Chondrocyte (in vitro differentiated cells): ENCODE results near the gene WDR19. TPM values are rescaled to one million over a fixed set of nuclear protein-coding genes. Genes with fewer than 3 reads are reported as not detected.
A peak's percentile ranks its signal among the peaks of the same experiment; 100 is the strongest.
"Not testable (repeated sequence)": the region's sequence is repeated elsewhere in the genome, so short reads cannot be mapped to it uniquely, and the experiment has no call there.

ENCODE experiments used
- DNase-seq: peaks from one replicate; pipeline ENCODE4 v3.0.0; 2021; ENCODE audit warnings: mixed read lengths, low spot score
- H3K27ac Mint-ChIP-seq: one replicate; pipeline ENCODE4 v1.8.0; 2021; ENCODE audit warnings: mild to moderate bottlenecking, moderate library complexity, mixed read lengths; ENCODE audit not compliant: unreplicated experiment
- H3K27me3 Mint-ChIP-seq: 2 replicates; pipeline ENCODE4 v1.8.0; 2021; ENCODE audit warnings: low read depth, mixed read lengths
- H3K36me3 Mint-ChIP-seq: 2 replicates; pipeline ENCODE4 v1.8.0; 2021; ENCODE audit warnings: low read depth, mixed read lengths
- H3K4me1 Mint-ChIP-seq: 2 replicates; pipeline ENCODE4 v1.8.0; 2021; ENCODE audit warnings: low read depth, mild to moderate bottlenecking, mixed read lengths
- H3K4me3 Mint-ChIP-seq: one replicate; pipeline ENCODE4 v1.8.0; 2021; ENCODE audit warnings: mild to moderate bottlenecking, moderate library complexity, mixed read lengths; ENCODE audit not compliant: unreplicated experiment
- H3K9me3 Mint-ChIP-seq: 2 replicates; pipeline ENCODE4 v1.8.0; 2021; ENCODE audit warnings: low read depth, mixed read lengths
- CTCF ChIP-seq: fragments of 200-600 bp; sonication (generic); IDR thresholded peaks from 2 replicates; pipeline ENCODE4 v1.5.0; 2021; ENCODE audit warnings: antibody characterized with exemption, mild to moderate bottlenecking, moderate library complexity
- total RNA-seq: library from RNA; stranded (reverse); gene quantifications from 3 replicates; pipeline ENCODE4 v1.2.1, GENCODE V29; 2021

The WDR19 gene
- total RNA-seq, 1 donor from 2014 or later = 31.0 TPM

GRCh38 chr4:39170301-39170700 lies 12.0 kb upstream of the WDR19 start:
- H3K4me1 Mint-ChIP-seq = peaks cover 5% of the 10 kb centered on the region
- peaks cover 6% of the 10 kb centered on the region for H3K27me3 Mint-ChIP-seq
- no peak for TF ChIP-seq CTCF
- H3K9me3 Mint-ChIP-seq = peaks cover 16% of the 10 kb centered on the region
- H3K27ac Mint-ChIP-seq = no peak overlapping the region
- no peak for DNase-seq
- no peak overlapping the region for H3K4me3 Mint-ChIP-seq
- H3K36me3 Mint-ChIP-seq = peaks cover 2% of the 10 kb centered on the region

- Mint-ChIP-seq H3K27me3 (peaks cover 11% of the 10 kb centered on the region), H3K36me3 (peaks cover 2% of the 10 kb centered on the region), H3K4me3 (no peak overlapping the region), H3K4me1 (peaks cover 10% of the 10 kb centered on the region), H3K9me3 (no peaks in the 10 kb centered on the region), H3K27ac (no peak overlapping the region)
- TF ChIP-seq CTCF = no peak
- no peak for DNase-seq
Observed at GRCh38 chr4:39178706-39179105, 3.6 kb upstream of the WDR19 start.

- Mint-ChIP-seq H3K27me3 (peaks cover 10% of the 10 kb centered on the region), H3K9me3 (no peaks in the 10 kb centered on the region), H3K27ac (no peak overlapping the region), H3K4me3 (no peak overlapping the region), H3K4me1 (peaks cover 10% of the 10 kb centered on the region), H3K36me3 (peaks cover 2% of the 10 kb centered on the region)
- no peak for TF ChIP-seq CTCF
- DNase-seq = no peak
Observed at GRCh38 chr4:39179681-39180080, 2.6 kb upstream of the WDR19 start.

GRCh38 chr4:39180629-39181028 lies 1.7 kb upstream of the WDR19 start:
- DNase-seq, H3K4me1 Mint-ChIP-seq, H3K27me3 Mint-ChIP-seq, H3K36me3 Mint-ChIP-seq, H3K4me3 Mint-ChIP-seq, H3K9me3 Mint-ChIP-seq, H3K27ac Mint-ChIP-seq: not testable (repeated sequence)

- no peak for DNase-seq
- no peak for TF ChIP-seq CTCF
- Mint-ChIP-seq H3K36me3 (no peaks in the 10 kb centered on the region), H3K4me3 (no peak overlapping the region), H3K9me3 (no peaks in the 10 kb centered on the region), H3K4me1 (peaks cover 10% of the 10 kb centered on the region), H3K27ac (peak overlapping the region; percentile 27), H3K27me3 (no peaks in the 10 kb centered on the region)
Observed at GRCh38 chr4:39181520-39181904, 817 bp upstream of the WDR19 start.

GRCh38 chr4:39201963-39202362 lies 19.6 kb downstream of the WDR19 start:
- Mint-ChIP-seq H3K9me3 (peaks cover 20% of the 10 kb centered on the region), H3K27me3 (no peaks in the 10 kb centered on the region), H3K27ac (no peak overlapping the region), H3K4me1 (no peaks in the 10 kb centered on the region), H3K4me3 (no peak overlapping the region), H3K36me3 (peaks cover 29% of the 10 kb centered on the region)
- TF ChIP-seq CTCF = no peak
- DNase-seq = no peak
